Astrocyte (in vitro differentiated cells and primary cell): ENCODE measurements around the gene TBL1XR1.

ENCODE experiments used
- EZH2 ChIP-seq: IDR thresholded peaks from 2 replicates; pipeline ENCODE4 v1.6.1; 2012; ENCODE audit warnings: mild to moderate bottlenecking, low read length, inconsistent platforms; ENCODE audit not compliant: insufficient read depth
- TF ChIP-seq, protein P1 (sequence below): IDR thresholded peaks from 2 replicates; pipeline ENCODE4 v1.5.1; 2011; ENCODE audit warnings: low read depth, mild to moderate bottlenecking, inconsistent platforms, low read length, moderate library complexity; ENCODE audit not compliant: insufficient read depth

DNA sequence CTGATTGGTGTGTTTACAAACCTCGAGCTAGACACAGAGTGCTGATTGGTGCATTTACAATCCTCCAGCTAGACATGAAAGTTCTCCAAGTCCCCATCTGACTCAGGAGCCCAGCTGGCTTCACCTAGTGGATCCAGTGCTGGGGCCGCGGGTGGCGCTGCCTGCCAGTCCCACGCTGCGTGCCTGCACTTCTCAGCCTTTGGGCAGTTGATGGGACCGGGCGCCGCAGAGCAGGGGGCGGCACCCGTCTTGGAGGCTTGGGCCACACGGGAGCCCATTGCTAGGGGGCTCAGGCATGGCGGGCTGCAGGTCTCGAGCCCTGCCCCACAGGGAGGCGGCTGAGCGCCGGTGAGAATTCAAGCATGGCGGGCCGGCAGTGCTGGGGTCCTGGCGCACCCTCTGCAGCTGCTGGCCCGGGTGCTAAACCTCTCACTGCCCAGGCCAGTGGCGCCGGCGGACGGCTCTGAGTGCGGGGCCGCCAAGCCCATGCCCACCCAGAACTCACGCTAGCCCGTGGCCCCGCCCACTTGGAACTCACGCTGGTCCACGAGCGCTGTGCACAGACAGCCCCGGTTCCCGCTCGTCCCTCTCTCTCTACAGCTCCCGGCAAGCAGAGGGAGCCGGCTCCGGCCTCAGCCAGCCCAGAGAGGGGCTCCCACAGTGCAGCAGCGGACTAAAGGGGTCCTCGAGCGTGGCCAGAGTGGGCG, 6.6 kb upstream of the TBL1XR1 start:
- TF ChIP-seq, protein P1, sequence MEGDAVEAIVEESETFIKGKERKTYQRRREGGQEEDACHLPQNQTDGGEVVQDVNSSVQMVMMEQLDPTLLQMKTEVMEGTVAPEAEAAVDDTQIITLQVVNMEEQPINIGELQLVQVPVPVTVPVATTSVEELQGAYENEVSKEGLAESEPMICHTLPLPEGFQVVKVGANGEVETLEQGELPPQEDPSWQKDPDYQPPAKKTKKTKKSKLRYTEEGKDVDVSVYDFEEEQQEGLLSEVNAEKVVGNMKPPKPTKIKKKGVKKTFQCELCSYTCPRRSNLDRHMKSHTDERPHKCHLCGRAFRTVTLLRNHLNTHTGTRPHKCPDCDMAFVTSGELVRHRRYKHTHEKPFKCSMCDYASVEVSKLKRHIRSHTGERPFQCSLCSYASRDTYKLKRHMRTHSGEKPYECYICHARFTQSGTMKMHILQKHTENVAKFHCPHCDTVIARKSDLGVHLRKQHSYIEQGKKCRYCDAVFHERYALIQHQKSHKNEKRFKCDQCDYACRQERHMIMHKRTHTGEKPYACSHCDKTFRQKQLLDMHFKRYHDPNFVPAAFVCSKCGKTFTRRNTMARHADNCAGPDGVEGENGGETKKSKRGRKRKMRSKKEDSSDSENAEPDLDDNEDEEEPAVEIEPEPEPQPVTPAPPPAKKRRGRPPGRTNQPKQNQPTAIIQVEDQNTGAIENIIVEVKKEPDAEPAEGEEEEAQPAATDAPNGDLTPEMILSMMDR: no peak
- TF ChIP-seq EZH2: no peak
